Thyroid gland (tissue), 4 donors: ENCODE data around the gene RP9.

ENCODE experiments used
- POLR2A ChIP-seq, 2 donors: fragments of 450-650 bp; IDR thresholded peaks; one replicate each; pipeline ENCODE4 v1.6.1; 2017; ENCODE audit warnings: antibody characterized with exemption in 2 of 2, mild to moderate bottlenecking in 2 of 2, moderate library complexity in 1 of 2
- TF ChIP-seq, protein P1 (sequence below), 6 experiments: fragments of 200-600 bp in 3 of 6; fragments of 450-650 bp in 3 of 6; sonication (generic) in 3 of 6; IDR thresholded peaks; one replicate each; pipeline ENCODE4 v1.5.1; 2016 to 2019; ENCODE audit warnings: antibody characterized with exemption in 6 of 6, mild to moderate bottlenecking in 2 of 6, inconsistent platforms in 1 of 6, moderate library complexity in 1 of 6

- TF ChIP-seq POLR2A (IDR thresholded peaks at IDR 0.05): no peak
- TF ChIP-seq, protein P1, sequence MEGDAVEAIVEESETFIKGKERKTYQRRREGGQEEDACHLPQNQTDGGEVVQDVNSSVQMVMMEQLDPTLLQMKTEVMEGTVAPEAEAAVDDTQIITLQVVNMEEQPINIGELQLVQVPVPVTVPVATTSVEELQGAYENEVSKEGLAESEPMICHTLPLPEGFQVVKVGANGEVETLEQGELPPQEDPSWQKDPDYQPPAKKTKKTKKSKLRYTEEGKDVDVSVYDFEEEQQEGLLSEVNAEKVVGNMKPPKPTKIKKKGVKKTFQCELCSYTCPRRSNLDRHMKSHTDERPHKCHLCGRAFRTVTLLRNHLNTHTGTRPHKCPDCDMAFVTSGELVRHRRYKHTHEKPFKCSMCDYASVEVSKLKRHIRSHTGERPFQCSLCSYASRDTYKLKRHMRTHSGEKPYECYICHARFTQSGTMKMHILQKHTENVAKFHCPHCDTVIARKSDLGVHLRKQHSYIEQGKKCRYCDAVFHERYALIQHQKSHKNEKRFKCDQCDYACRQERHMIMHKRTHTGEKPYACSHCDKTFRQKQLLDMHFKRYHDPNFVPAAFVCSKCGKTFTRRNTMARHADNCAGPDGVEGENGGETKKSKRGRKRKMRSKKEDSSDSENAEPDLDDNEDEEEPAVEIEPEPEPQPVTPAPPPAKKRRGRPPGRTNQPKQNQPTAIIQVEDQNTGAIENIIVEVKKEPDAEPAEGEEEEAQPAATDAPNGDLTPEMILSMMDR (IDR thresholded peaks at IDR 0.05): no peak
Measured at GRCh38 chr7:33073243-33073642, 36.0 kb downstream of the RP9 start.
